LNCaP clone FGC (cell line): ENCODE results near the gene GTF3C2.
"Not testable (repeated sequence)": the region's sequence is repeated elsewhere in the genome, so short reads cannot be mapped to it uniquely, and the experiment has no call there.

ENCODE experiments used
- DNase-seq: peaks from one replicate; pipeline ENCODE4 v3.0.0-alpha.2; 2011; ENCODE audit warnings: low read depth
- H3K4me3 ChIP-seq: 2 replicates; pipeline ENCODE4 v1.5.1; 2011; ENCODE audit warnings: mild to moderate bottlenecking, low read depth, low read length, control low read depth
- CTCF ChIP-seq: IDR thresholded peaks from 2 replicates; pipeline ENCODE4 v1.5.1; 2012; ENCODE audit warnings: mild to moderate bottlenecking; ENCODE audit not compliant: control insufficient read depth, insufficient read depth; ENCODE audit errors: extremely low read depth

GTF3C2 gene

GRCh38 chr2:27335311-27335710 is 21.3 kb downstream of the GTF3C2 start:
- TF ChIP-seq CTCF = no peak
- no peak for DNase-seq
- H3K4me3 ChIP-seq = no peak overlapping the region

- TF ChIP-seq CTCF = no peak
- no peak for DNase-seq
- H3K4me3 ChIP-seq = no peak overlapping the region
Measured at GRCh38 chr2:27324720-27325119, 31.8 kb downstream of the GTF3C2 start.

- TF ChIP-seq CTCF = no peak
- peak overlapping the region; percentile 90 for H3K4me3 ChIP-seq
- no peak for DNase-seq
Measured at GRCh38 chr2:27323596-27324285, 32.8 kb downstream of the GTF3C2 start.

GRCh38 chr2:27322766-27323595 is 33.6 kb downstream of the GTF3C2 start, which contains the start of gene MPV17:
MPV17 (minus strand) TSS chr2:27323097; CDS start chr2:27322517, 580 bp downstream.
- peak within 1 kb of the TSS; percentile 90 for H3K4me3 ChIP-seq
- peak; percentile 82 for DNase-seq
- no peak for TF ChIP-seq CTCF

GRCh38 chr2:27322301-27322765 is 34.2 kb downstream of the GTF3C2 start:
- DNase-seq = no peak
- no peak for TF ChIP-seq CTCF
- peak overlapping the region; percentile 90 for H3K4me3 ChIP-seq

- peak; percentile 60 for TF ChIP-seq CTCF
- peak overlapping the region; percentile 90 for H3K4me3 ChIP-seq
- DNase-seq = peak; percentile 96
Measured at GRCh38 chr2:27320958-27321543, 35.5 kb downstream of the GTF3C2 start.

- H3K4me3 ChIP-seq, DNase-seq: not testable (repeated sequence)
Measured at GRCh38 chr2:27319839-27320238, 36.7 kb downstream of the GTF3C2 start.
